Measurements from ENCODE around the gene IGSF9B. TPM values are rescaled to one million over a fixed set of nuclear protein-coding genes. Genes with fewer than 3 reads are reported as not detected.

The IGSF9B gene
- total and polyA plus RNA-seq, 2 experiments from 2014 or later: 1.7 to 5.9 TPM

- H3K27ac ChIP-seq: peak overlapping the region; percentile 56
- peaks cover 38% of the 10 kb centered on the region for H3K4me1 ChIP-seq (ENCODE audit: low read depth)
- H3K4me3 ChIP-seq: no peak overlapping the region
- no peaks in the 10 kb centered on the region for H3K36me3 ChIP-seq
- no peaks in the 10 kb centered on the region for H3K9me3 ChIP-seq (ENCODE audit: low read depth)
- peaks cover 35% of the 10 kb centered on the region for H3K27me3 ChIP-seq
- DNase-seq (ENCODE audit: low read depth in 1 of 2, low spot score in 1 of 2): no peak
- TF ChIP-seq CTCF (IDR thresholded peaks at IDR 0.05; ENCODE audit: low read depth, low read length): no peak
Measured at GRCh38 chr11:133950421-133950820, 6.3 kb downstream of the IGSF9B start.

GRCh38 chr11:133949129-133949528 lies 7.6 kb downstream of the IGSF9B start:
- H3K27ac ChIP-seq: no peak overlapping the region
- H3K9me3 ChIP-seq (ENCODE audit: low read depth): no peaks in the 10 kb centered on the region
- no peak for TF ChIP-seq CTCF (IDR thresholded peaks at IDR 0.05; ENCODE audit: low read depth, low read length)
- H3K4me1 ChIP-seq (ENCODE audit: low read depth): peaks cover 33% of the 10 kb centered on the region
- no peak overlapping the region for H3K4me3 ChIP-seq
- no peak for DNase-seq (ENCODE audit: low read depth in 1 of 2, low spot score in 1 of 2)
- H3K36me3 ChIP-seq: no peaks in the 10 kb centered on the region
- H3K27me3 ChIP-seq: peaks cover 22% of the 10 kb centered on the region

GRCh38 chr11:133948711-133949110 lies 8.1 kb downstream of the IGSF9B start:
- H3K4me1 ChIP-seq (ENCODE audit: low read depth): peaks cover 33% of the 10 kb centered on the region
- TF ChIP-seq CTCF (IDR thresholded peaks at IDR 0.05; ENCODE audit: low read depth, low read length): no peak
- no peaks in the 10 kb centered on the region for H3K9me3 ChIP-seq (ENCODE audit: low read depth)
- no peaks in the 10 kb centered on the region for H3K36me3 ChIP-seq
- peaks cover 18% of the 10 kb centered on the region for H3K27me3 ChIP-seq
- no peak overlapping the region for H3K4me3 ChIP-seq
- DNase-seq (ENCODE audit: low read depth in 1 of 2, low spot score in 1 of 2): no peak
- H3K27ac ChIP-seq: no peak overlapping the region

GRCh38 chr11:133947321-133947756 lies 9.4 kb downstream of the IGSF9B start:
- Histone ChIP-seq H3K27ac (no peak overlapping the region), H3K27me3 (peaks cover 6% of the 10 kb centered on the region), H3K4me1 (ENCODE audit: low read depth) (peaks cover 33% of the 10 kb centered on the region), H3K4me3 (no peak overlapping the region), H3K9me3 (ENCODE audit: low read depth) (no peaks in the 10 kb centered on the region), H3K36me3 (no peaks in the 10 kb centered on the region)
- DNase-seq (ENCODE audit: low read depth in 1 of 2, low spot score in 1 of 2): peak; percentile 63 to 91
- peak; percentile 48 for TF ChIP-seq CTCF (IDR thresholded peaks at IDR 0.05; ENCODE audit: low read depth, low read length)

- Histone ChIP-seq H3K27ac (no peak overlapping the region), H3K27me3 (peaks cover under 1% of the 10 kb centered on the region), H3K4me1 (ENCODE audit: low read depth) (peaks cover 29% of the 10 kb centered on the region), H3K4me3 (no peak overlapping the region), H3K9me3 (ENCODE audit: low read depth) (no peaks in the 10 kb centered on the region), H3K36me3 (no peaks in the 10 kb centered on the region)
- no peak for TF ChIP-seq CTCF (IDR thresholded peaks at IDR 0.05; ENCODE audit: low read depth, low read length)
- no peak for DNase-seq (ENCODE audit: low read depth in 1 of 2, low spot score in 1 of 2)
Measured at GRCh38 chr11:133946541-133947318, 10.0 kb downstream of the IGSF9B start.

Measured in cardiac muscle cell (in vitro differentiated cells and primary cell).